Mucosa of descending colon (tissue), 3 donors: ENCODE results near the gene TECPR2. TPM values are rescaled to one million over a fixed set of nuclear protein-coding genes. Genes with fewer than 3 reads are reported as not detected.

ENCODE experiments used
- ATAC-seq: fragments of 200-7000 bp; cut with Tn5 transposase; one replicate; pipeline ENCODE4 v1.9.1; 2020; ENCODE audit warnings: mild to moderate bottlenecking, moderate library complexity
- DNase-seq, 3 donors: peaks; one replicate each; pipeline ENCODE4 v3.0.0-alpha.2; 2020
- H3K36me3 ChIP-seq: fragments of 200-600 bp; one replicate; pipeline ENCODE4 v1.8.0; 2021; ENCODE audit warnings: low read depth, mild to moderate bottlenecking
- H3K4me1 ChIP-seq: fragments of 200-600 bp; one replicate; pipeline ENCODE4 v1.8.0; 2021; ENCODE audit warnings: low read depth, mild to moderate bottlenecking
- H3K4me3 ChIP-seq: fragments of 200-600 bp; one replicate; pipeline ENCODE4 v1.8.0; 2021; ENCODE audit warnings: mild to moderate bottlenecking
- H3K9me3 ChIP-seq: fragments of 200-600 bp; one replicate; pipeline ENCODE4 v1.8.0; 2021; ENCODE audit warnings: mild to moderate bottlenecking
- CTCF ChIP-seq: fragments of 200-600 bp; IDR thresholded peaks from one replicate; pipeline ENCODE4 v1.8.0; 2022; ENCODE audit warnings: antibody characterized with exemption, mild to moderate bottlenecking
- intact Hi-C, 2 donors: fragments of 100-400 bp; cut with DNase I in 1 of 2; cut with micrococcal nuclease in 1 of 2; formaldehyde crosslinking; loops; one replicate each; pipeline versions ENCODE4 v1.11.0 to v1.11.1; 2022; cut with DNase I, micrococcal nuclease
- total RNA-seq, 3 donors: library from RNA; stranded (reverse); fragmentation: NEBNext Ultra II Directional in 2 of 3; extraction: Animal tissue kit (Norgen Biotek cat#: 25700) in 2 of 3; gene quantifications; one replicate each; pipeline versions ENCODE4 v1.2.1 to v1.2.4, GENCODE V29; 2021 to 2023
- donor health status: DM: no; HTN: no; CAD: no; lungs with moderate emphysema.
- donor health status: DM: no; HTN: no; CAD: no.
- donor health status: DM: no; HTN: yes; CAD: no.

The TECPR2 gene
- total RNA-seq, 3 donors from 2014 or later: 11.2 to 33.5 (median 21.2) TPM

GRCh38 chr14:102338724-102339123 is 24.0 kb upstream of the TECPR2 start:
- Histone ChIP-seq H3K4me1 (no peaks in the 10 kb centered on the region), H3K4me3 (no peak overlapping the region), H3K9me3 (no peaks in the 10 kb centered on the region), H3K36me3 (no peaks in the 10 kb centered on the region)
- intact Hi-C loops: no loop called here
- no peak for DNase-seq
- ATAC-seq: no peak
- TF ChIP-seq CTCF: no peak

GRCh38 chr14:102341566-102341965 is 21.2 kb upstream of the TECPR2 start:
- intact Hi-C loops: no loop called here
- no peak for ATAC-seq
- H3K4me1 ChIP-seq: no peaks in the 10 kb centered on the region
- H3K36me3 ChIP-seq: no peaks in the 10 kb centered on the region
- no peak overlapping the region for H3K4me3 ChIP-seq
- no peaks in the 10 kb centered on the region for H3K9me3 ChIP-seq
- no peak for DNase-seq
- no peak for TF ChIP-seq CTCF

GRCh38 chr14:102342238-102342637 is 20.5 kb upstream of the TECPR2 start:
- Histone ChIP-seq H3K36me3 (no peaks in the 10 kb centered on the region), H3K4me3 (no peak overlapping the region), H3K9me3 (no peaks in the 10 kb centered on the region), H3K4me1 (no peaks in the 10 kb centered on the region)
- no peak for TF ChIP-seq CTCF
- DNase-seq (no peak), ATAC-seq (no peak)
- intact Hi-C loops: no loop called here

- Histone ChIP-seq H3K4me3 (no peak overlapping the region), H3K4me1 (no peaks in the 10 kb centered on the region), H3K9me3 (no peaks in the 10 kb centered on the region), H3K36me3 (no peaks in the 10 kb centered on the region)
- intact Hi-C loops: no loop called here
- DNase-seq (no peak), ATAC-seq (no peak)
- TF ChIP-seq CTCF: no peak
These were observed 18.7 kb upstream of the TECPR2 start for GRCh38 chr14:102344084-102344483.

GRCh38 chr14:102344485-102344884 is 18.3 kb upstream of the TECPR2 start:
- no peak for TF ChIP-seq CTCF
- ATAC-seq: no peak
- Histone ChIP-seq H3K36me3 (no peaks in the 10 kb centered on the region), H3K4me1 (no peaks in the 10 kb centered on the region), H3K4me3 (no peak overlapping the region), H3K9me3 (no peaks in the 10 kb centered on the region)
- intact Hi-C loops: no loop called here
- DNase-seq: no peak

GRCh38 chr14:102345232-102345631 is 17.5 kb upstream of the TECPR2 start:
- intact Hi-C loops: no loop called here
- ATAC-seq (no peak), DNase-seq (no peak)
- H3K4me3 ChIP-seq: no peak overlapping the region
- TF ChIP-seq CTCF: no peak
- no peaks in the 10 kb centered on the region for H3K9me3 ChIP-seq
- no peaks in the 10 kb centered on the region for H3K36me3 ChIP-seq
- H3K4me1 ChIP-seq: no peaks in the 10 kb centered on the region
